ENCODE measurements around the gene ATAD1. TPM values are rescaled to one million over a fixed set of nuclear protein-coding genes. Genes with fewer than 3 reads are reported as not detected.
"Not testable (repeated sequence)": the region's sequence is repeated elsewhere in the genome, so short reads cannot be mapped to it uniquely, and the experiment has no call there.

ATAD1 gene
- total RNA-seq = 10 to 100 TPM; 54.2 to 55.9 TPM

- H3K9me3 Mint-ChIP-seq = no peaks in the 10 kb centered on the region
- peak within 1 kb of the TSS; percentile 96 for H3K27ac Mint-ChIP-seq
- peaks cover 0 to 3% of the 10 kb centered on the region in 2 donors for H3K36me3 Mint-ChIP-seq (ENCODE audit: insufficient read depth in 2 of 2)
- ATAC-seq (replicated peaks in 1 of 2) (peak; percentile 93 to 94), DNase-seq (peak; percentile 87 to 91)
- H3K27me3 Mint-ChIP-seq (ENCODE audit: low read depth) = no peaks in the 10 kb centered on the region
- peaks cover 42% of the 10 kb centered on the region for H3K4me1 Mint-ChIP-seq (ENCODE audit: low read depth)
- H3K4me3 Mint-ChIP-seq = peak within 1 kb of the TSS; percentile 96 to 97
Observed at GRCh38 chr10:87817609-87818504, at the start of gene ATAD1. TSS of gene ATAD1 (minus strand) at chr10:87818226. CDS start at chr10:87814599, 3,627 bp downstream.

DNA sequence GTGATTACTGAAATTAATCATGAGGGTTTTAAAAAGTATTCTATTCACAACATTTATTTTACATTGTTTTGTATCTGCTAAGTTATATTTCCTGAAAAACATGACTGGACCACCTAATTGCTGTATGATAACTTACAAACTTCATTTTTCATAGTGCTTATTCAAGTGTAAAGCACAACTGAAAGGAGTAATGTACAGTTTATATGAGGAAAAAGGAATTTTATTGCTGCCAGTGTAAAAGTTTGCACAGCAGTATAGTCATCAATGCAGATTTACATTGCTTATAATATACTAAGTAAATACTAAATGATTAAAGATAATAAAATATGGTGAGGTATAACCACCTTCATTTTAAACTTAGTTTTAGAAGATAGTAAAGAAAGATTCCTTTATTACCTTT is 49.4 kb upstream of the ATAD1 start:
- Mint-ChIP-seq H3K4me3 (peak overlapping the region; percentile 92 to 100), H3K27ac (no peak overlapping the region), H3K4me1 (ENCODE audit: low read depth) (peaks cover 50% of the 10 kb centered on the region), H3K9me3 (no peaks in the 10 kb centered on the region), H3K27me3 (ENCODE audit: low read depth) (no peaks in the 10 kb centered on the region), H3K36me3 (ENCODE audit: insufficient read depth in 2 of 2) (peaks cover 17 to 25% of the 10 kb centered on the region in 2 donors)
- ATAC-seq (replicated peaks in 1 of 2) = no peak
- DNase-seq = no peak

- H3K27ac Mint-ChIP-seq = peak overlapping the region; percentile 80
- H3K27me3 Mint-ChIP-seq (ENCODE audit: low read depth) = no peaks in the 10 kb centered on the region
- peak overlapping the region; percentile 92 to 100 for H3K4me3 Mint-ChIP-seq
- H3K36me3 Mint-ChIP-seq (ENCODE audit: insufficient read depth in 2 of 2) = peaks cover 17 to 25% of the 10 kb centered on the region in 2 donors
- no peak for ATAC-seq (replicated peaks in 1 of 2)
- no peak for DNase-seq
- H3K4me1 Mint-ChIP-seq (ENCODE audit: low read depth) = peaks cover 55% of the 10 kb centered on the region
- no peaks in the 10 kb centered on the region for H3K9me3 Mint-ChIP-seq
Observed at GRCh38 chr10:87866412-87866974, 48.5 kb upstream of the ATAD1 start.

- H3K4me3 Mint-ChIP-seq = peak overlapping the region; percentile 92 to 100
- ATAC-seq (replicated peaks in 1 of 2) (no peak), DNase-seq (no peak)
- H3K4me1 Mint-ChIP-seq (ENCODE audit: low read depth) = peaks cover 55% of the 10 kb centered on the region
- no peaks in the 10 kb centered on the region for H3K9me3 Mint-ChIP-seq
- H3K36me3 Mint-ChIP-seq (ENCODE audit: insufficient read depth in 2 of 2) = peaks cover 17 to 25% of the 10 kb centered on the region in 2 donors
- H3K27ac Mint-ChIP-seq = peak overlapping the region; percentile 88
- H3K27me3 Mint-ChIP-seq (ENCODE audit: low read depth) = no peaks in the 10 kb centered on the region
Observed at GRCh38 chr10:87865241-87865881, 47.3 kb upstream of the ATAD1 start.

GRCh38 chr10:87864496-87865059 is 46.6 kb upstream of the ATAD1 start:
- peak overlapping the region; percentile 92 to 100 for H3K4me3 Mint-ChIP-seq
- DNase-seq (no peak), ATAC-seq (replicated peaks in 1 of 2) (no peak)
- peak overlapping the region; percentile 88 for H3K27ac Mint-ChIP-seq
- peaks cover 57% of the 10 kb centered on the region for H3K4me1 Mint-ChIP-seq (ENCODE audit: low read depth)
- no peaks in the 10 kb centered on the region for H3K27me3 Mint-ChIP-seq (ENCODE audit: low read depth)
- H3K36me3 Mint-ChIP-seq (ENCODE audit: insufficient read depth in 2 of 2) = peaks cover 17 to 25% of the 10 kb centered on the region in 2 donors
- no peaks in the 10 kb centered on the region for H3K9me3 Mint-ChIP-seq

DNA sequence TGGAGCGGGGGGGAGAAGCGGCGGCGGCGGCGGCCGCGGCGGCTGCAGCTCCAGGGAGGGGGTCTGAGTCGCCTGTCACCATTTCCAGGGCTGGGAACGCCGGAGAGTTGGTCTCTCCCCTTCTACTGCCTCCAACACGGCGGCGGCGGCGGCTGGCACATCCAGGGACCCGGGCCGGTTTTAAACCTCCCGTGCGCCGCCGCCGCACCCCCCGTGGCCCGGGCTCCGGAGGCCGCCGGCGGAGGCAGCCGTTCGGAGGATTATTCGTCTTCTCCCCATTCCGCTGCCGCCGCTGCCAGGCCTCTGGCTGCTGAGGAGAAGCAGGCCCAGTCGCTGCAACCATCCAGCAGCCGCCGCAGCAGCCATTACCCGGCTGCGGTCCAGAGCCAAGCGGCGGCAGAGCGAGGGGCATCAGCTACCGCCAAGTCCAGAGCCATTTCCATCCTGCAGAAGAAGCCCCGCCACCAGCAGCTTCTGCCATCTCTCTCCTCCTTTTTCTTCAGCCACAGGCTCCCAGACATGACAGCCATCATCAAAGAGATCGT is 46.0 kb upstream of the ATAD1 start:
- H3K4me3 Mint-ChIP-seq = peak overlapping the region; percentile 92 to 100
- ATAC-seq (replicated peaks in 1 of 2) (peak; percentile 2), DNase-seq (peak; percentile 44 to 46)
- H3K27ac Mint-ChIP-seq = peak overlapping the region; percentile 88
- H3K27me3 Mint-ChIP-seq (ENCODE audit: low read depth); H3K9me3 Mint-ChIP-seq: not testable (repeated sequence)
- H3K36me3 Mint-ChIP-seq (ENCODE audit: insufficient read depth in 2 of 2) = peaks cover 17 to 25% of the 10 kb centered on the region in 2 donors
- H3K4me1 Mint-ChIP-seq (ENCODE audit: low read depth) = peaks cover 53% of the 10 kb centered on the region

DNA sequence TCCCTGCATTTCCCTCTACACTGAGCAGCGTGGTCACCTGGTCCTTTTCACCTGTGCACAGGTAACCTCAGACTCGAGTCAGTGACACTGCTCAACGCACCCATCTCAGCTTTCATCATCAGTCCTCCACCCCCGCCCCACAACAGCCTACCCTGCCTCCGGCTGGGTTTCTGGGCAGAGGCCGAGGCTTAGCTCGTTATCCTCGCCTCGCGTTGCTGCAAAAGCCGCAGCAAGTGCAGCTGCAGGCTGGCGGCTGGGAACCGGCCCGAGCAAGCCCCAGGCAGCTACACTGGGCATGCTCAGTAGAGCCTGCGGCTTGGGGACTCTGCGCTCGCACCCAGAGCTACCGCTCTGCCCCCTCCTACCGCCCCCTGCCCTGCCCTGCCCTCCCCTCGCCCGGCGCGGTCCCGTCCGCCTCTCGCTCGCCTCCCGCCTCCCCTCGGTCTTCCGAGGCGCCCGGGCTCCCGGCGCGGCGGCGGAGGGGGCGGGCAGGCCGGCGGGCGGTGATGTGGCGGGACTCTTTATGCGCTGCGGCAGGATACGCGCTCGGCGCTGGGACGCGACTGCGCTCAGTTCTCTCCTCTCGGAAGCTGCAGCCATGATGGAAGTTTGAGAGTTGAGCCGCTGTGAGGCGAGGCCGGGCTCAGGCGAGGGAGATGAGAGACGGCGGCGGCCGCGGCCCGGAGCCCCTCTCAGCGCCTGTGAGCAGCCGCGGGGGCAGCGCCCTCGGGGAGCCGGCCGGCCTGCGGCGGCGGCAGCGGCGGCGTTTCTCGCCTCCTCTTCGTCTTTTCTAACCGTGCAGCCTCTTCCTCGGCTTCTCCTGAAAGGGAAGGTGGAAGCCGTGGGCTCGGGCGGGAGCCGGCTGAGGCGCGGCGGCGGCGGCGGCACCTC is 45.3 kb upstream of the ATAD1 start, which contains the start of the genes KLLN and PTEN:
TSS of gene KLLN (minus strand) at position 481 of the 891 bp plus-strand sequence. CDS start 1,046 bp downstream, outside the sequence.
TSS of gene PTEN (plus strand) at position 573 of the 891 bp plus-strand sequence. CDS start 845 bp downstream, outside the sequence.
- Mint-ChIP-seq H3K4me1 (ENCODE audit: low read depth) (peaks cover 46% of the 10 kb centered on the region), H3K4me3 (peak within 1 kb of the TSS; percentile 92 to 100), H3K27me3 (ENCODE audit: low read depth) (no peaks in the 10 kb centered on the region), H3K9me3 (no peaks in the 10 kb centered on the region), H3K36me3 (ENCODE audit: insufficient read depth in 2 of 2) (peaks cover 17 to 23% of the 10 kb centered on the region in 2 donors), H3K27ac (peak within 1 kb of the TSS; percentile 89)
- DNase-seq (peak; percentile 86 to 87), ATAC-seq (replicated peaks in 1 of 2) (peak; percentile 63 to 66)

GRCh38 chr10:87862679-87863052 is 44.6 kb upstream of the ATAD1 start:
- Mint-ChIP-seq H3K27ac (peak overlapping the region; percentile 89), H3K4me1 (ENCODE audit: low read depth) (peaks cover 41% of the 10 kb centered on the region), H3K4me3 (peak overlapping the region; percentile 92 to 95), H3K27me3 (ENCODE audit: low read depth) (no peaks in the 10 kb centered on the region), H3K9me3 (no peaks in the 10 kb centered on the region), H3K36me3 (ENCODE audit: insufficient read depth in 2 of 2) (peaks cover 17 to 23% of the 10 kb centered on the region in 2 donors)
- ATAC-seq (replicated peaks in 1 of 2) (peak; percentile 50 to 57), DNase-seq (peak in 1 of 2 donors; percentile 82)

GRCh38 chr10:87861953-87862678 is 44.1 kb upstream of the ATAD1 start:
- Mint-ChIP-seq H3K4me3 (peak overlapping the region; percentile 92 to 95), H3K27me3 (ENCODE audit: low read depth) (no peaks in the 10 kb centered on the region), H3K4me1 (ENCODE audit: low read depth) (peaks cover 36% of the 10 kb centered on the region), H3K36me3 (ENCODE audit: insufficient read depth in 2 of 2) (peaks cover 17 to 23% of the 10 kb centered on the region in 2 donors), H3K27ac (peak overlapping the region; percentile 89), H3K9me3 (no peaks in the 10 kb centered on the region)
- ATAC-seq (replicated peaks in 1 of 2) (peak; percentile 61 to 69), DNase-seq (peak; percentile 94 to 95)

GRCh38 chr10:87861566-87861952 is 43.5 kb upstream of the ATAD1 start:
- peaks cover 15 to 19% of the 10 kb centered on the region in 2 donors for H3K36me3 Mint-ChIP-seq (ENCODE audit: insufficient read depth in 2 of 2)
- H3K4me3 Mint-ChIP-seq = peak overlapping the region; percentile 92 to 95
- H3K27ac Mint-ChIP-seq = peak overlapping the region; percentile 89
- peaks cover 30% of the 10 kb centered on the region for H3K4me1 Mint-ChIP-seq (ENCODE audit: low read depth)
- H3K27me3 Mint-ChIP-seq (ENCODE audit: low read depth) = no peaks in the 10 kb centered on the region
- H3K9me3 Mint-ChIP-seq = no peaks in the 10 kb centered on the region
- ATAC-seq (replicated peaks in 1 of 2) (peak in 1 of 2 donors; percentile 0), DNase-seq (peak; percentile 36 to 40)

- Mint-ChIP-seq H3K36me3 (ENCODE audit: insufficient read depth in 2 of 2) (peaks cover 15 to 16% of the 10 kb centered on the region in 2 donors), H3K27ac (no peak overlapping the region), H3K9me3 (no peaks in the 10 kb centered on the region), H3K4me1 (ENCODE audit: low read depth) (peaks cover 28% of the 10 kb centered on the region), H3K4me3 (peak overlapping the region; percentile 92 to 95), H3K27me3 (ENCODE audit: low read depth) (no peaks in the 10 kb centered on the region)
- DNase-seq (no peak), ATAC-seq (replicated peaks in 1 of 2) (no peak)
Observed at GRCh38 chr10:87860816-87861403, 42.9 kb upstream of the ATAD1 start.
